ENCODE measurements around the gene LY6G5B. TPM values are rescaled to one million over a fixed set of nuclear protein-coding genes. Genes with fewer than 3 reads are reported as not detected.

The LY6G5B gene
- total RNA-seq, 1 experiment from 2014 or later: 14.4 TPM

- Mint-ChIP-seq H3K27ac (ENCODE audit: low read depth, unreplicated experiment) (peak overlapping the region; percentile 64), H3K27me3 (ENCODE audit: insufficient read depth, unreplicated experiment) (no peaks in the 10 kb centered on the region), H3K9me3 (ENCODE audit: unreplicated experiment) (no peaks in the 10 kb centered on the region), H3K4me3 (ENCODE audit: unreplicated experiment) (peak overlapping the region; percentile 89), H3K36me3 (ENCODE audit: insufficient read depth, unreplicated experiment) (peaks cover 58% of the 10 kb centered on the region), H3K4me1 (ENCODE audit: insufficient read depth, unreplicated experiment) (peaks cover 55% of the 10 kb centered on the region)
- BruUV-seq (replicated peaks): TSS peak; percentile 23
- POLR2A ChIA-PET: interaction anchor here (0.6 to 7.9 kb wide), 19 partner anchors 8 to 1312 kb away, joined by 3 to 263 read pairs (median 5); partner anchors contain the start of genes ABHD16A, APOM, ATP6V1G2 and BAG6
- TF ChIP-seq CTCF (IDR thresholded peaks at IDR 0.05; ENCODE audit: unreplicated experiment): no peak
- intact Hi-C loops (cut with micrococcal nuclease): loop anchor here (1.0 to 5.0 kb wide), 2 partner anchors 8 to 38 kb away; partner anchors contain the start of genes BAG6 and PRRC2A
- CTCF ChIA-PET: interaction anchor here (0.9 to 1.1 kb wide), 3 partner anchors 43 to 113 kb away, joined by 3 to 4 read pairs (median 3); partner anchors contain the start of genes ABHD16A and ATP6V1G2
- DNase-seq (ENCODE audit: unreplicated experiment): peak; percentile 32
Observed at GRCh38 chr6:31659649-31660380, 10.0 kb upstream of the LY6G5B start.

- peaks cover 52% of the 10 kb centered on the region for H3K4me1 Mint-ChIP-seq (ENCODE audit: insufficient read depth, unreplicated experiment)
- H3K9me3 Mint-ChIP-seq (ENCODE audit: unreplicated experiment): no peaks in the 10 kb centered on the region
- peaks cover 61% of the 10 kb centered on the region for H3K36me3 Mint-ChIP-seq (ENCODE audit: insufficient read depth, unreplicated experiment)
- peak within 1 kb of the TSS; percentile 89 for H3K4me3 Mint-ChIP-seq (ENCODE audit: unreplicated experiment)
- intact Hi-C loops (cut with micrococcal nuclease): loop anchor here (1.0 to 5.0 kb wide), 2 partner anchors 8 to 38 kb away; partner anchors contain the start of genes BAG6 and PRRC2A
- no peaks in the 10 kb centered on the region for H3K27me3 Mint-ChIP-seq (ENCODE audit: insufficient read depth, unreplicated experiment)
- DNase-seq (ENCODE audit: unreplicated experiment): peak; percentile 74
- no TSS peak for BruUV-seq (replicated peaks)
- POLR2A ChIA-PET: interaction anchor here (0.6 to 7.9 kb wide), 34 partner anchors 8 to 1658 kb away, joined by 3 to 263 read pairs (median 4); partner anchors contain the start of genes ABHD16A, APOM, ATP6V1G2 and BAG6
- CTCF ChIA-PET: interaction anchor here (0.7 to 1.1 kb wide), 3 partner anchors 38 to 62 kb away, joined by 3 read pairs; partner anchors contain the start of gene ABHD16A
- H3K27ac Mint-ChIP-seq (ENCODE audit: low read depth, unreplicated experiment): peak within 1 kb of the TSS; percentile 64
- TF ChIP-seq CTCF (IDR thresholded peaks at IDR 0.05; ENCODE audit: unreplicated experiment): no peak
Observed at GRCh38 chr6:31660381-31661261, 9.2 kb upstream of the LY6G5B start, which contains the start of gene C6orf47. C6orf47 (minus strand) TSS chr6:31660778; CDS start chr6:31659947, 831 bp downstream.

- TF ChIP-seq CTCF (IDR thresholded peaks at IDR 0.05; ENCODE audit: unreplicated experiment): no peak
- BruUV-seq (replicated peaks): no TSS peak
- Mint-ChIP-seq H3K4me1 (ENCODE audit: insufficient read depth, unreplicated experiment) (peaks cover 44% of the 10 kb centered on the region), H3K27ac (ENCODE audit: low read depth, unreplicated experiment) (peak overlapping the region; percentile 64), H3K4me3 (ENCODE audit: unreplicated experiment) (peak overlapping the region; percentile 89), H3K27me3 (ENCODE audit: insufficient read depth, unreplicated experiment) (no peaks in the 10 kb centered on the region), H3K9me3 (ENCODE audit: unreplicated experiment) (no peaks in the 10 kb centered on the region), H3K36me3 (ENCODE audit: insufficient read depth, unreplicated experiment) (peaks cover 68% of the 10 kb centered on the region)
- intact Hi-C loops (cut with micrococcal nuclease): loop anchor here (5.0 kb wide), 1 partner anchor 39 kb away; the partner anchor contains the start of gene PRRC2A
- ChIA-PET CTCF (interaction anchor here (0.6 to 0.9 kb wide), 3 partner anchors 37 to 164 kb away, joined by 3 read pairs; partner anchors contain the start of gene ABHD16A), POLR2A (interaction anchor here (0.6 to 7.9 kb wide), 31 partner anchors 9 to 1657 kb away, joined by 3 to 263 read pairs (median 3); partner anchors contain the start of genes APOM, ATP6V1G2, BAG6 and CLIC1)
- no peak for DNase-seq (ENCODE audit: unreplicated experiment)
Observed at GRCh38 chr6:31661262-31662123, 8.3 kb upstream of the LY6G5B start.
